Activated CD4-positive, alpha-beta memory T cell treated with anti-CD3 and anti-CD28 coated beads, Interleukin-2, amount 10 ng/mL, durations not matched to agents 7 days and 5 days (primary cell): ENCODE measurements around the gene CIAO2B. TPM values are rescaled to one million over a fixed set of nuclear protein-coding genes. Genes with fewer than 3 reads are reported as not detected.

ENCODE experiments used
- CTCF ChIA-PET: fragments of 350-600 bp; sonication (Branson Sonifier 250); formaldehyde crosslinking; loops from one replicate; lab custom pipeline; 2021; ENCODE audit warnings: antibody characterized with exemption, inconsistent platforms; lab: Charles Lee
- POLR2A ChIA-PET: fragments of 350-600 bp; sonication (Branson Sonifier 250); formaldehyde crosslinking; loops from one replicate; lab custom pipeline; 2021; ENCODE audit warnings: antibody characterized with exemption; lab: Charles Lee
- DNase-seq: peaks from one replicate; pipeline ENCODE4 v3.0.0-alpha.2; 2020
- H3K27ac Mint-ChIP-seq: one replicate; pipeline ENCODE4 v1.8.0; 2021; ENCODE audit warnings: mild to moderate bottlenecking, mixed read lengths
- H3K27me3 Mint-ChIP-seq: one replicate; pipeline ENCODE4 v1.8.0; 2021; ENCODE audit warnings: mixed read lengths
- H3K36me3 Mint-ChIP-seq: one replicate; pipeline ENCODE4 v1.8.0; 2021; ENCODE audit warnings: low read depth, mixed read lengths
- H3K4me1 Mint-ChIP-seq: one replicate; pipeline ENCODE4 v1.8.0; 2021; ENCODE audit warnings: mixed read lengths
- H3K4me3 Mint-ChIP-seq: one replicate; pipeline ENCODE4 v1.8.0; 2021; ENCODE audit warnings: mild to moderate bottlenecking, mixed read lengths
- H3K9me3 Mint-ChIP-seq: one replicate; pipeline ENCODE4 v1.8.0; 2021; ENCODE audit warnings: mixed read lengths
- total RNA-seq, 2 experiments: library from RNA; stranded (reverse); gene quantifications; one replicate each; pipeline ENCODE4 v1.2.3, GENCODE V29; 2021

The CIAO2B gene
- total RNA-seq, 2 experiments from 2014 or later = 116 to 121 TPM

- Mint-ChIP-seq H3K27ac (no peak overlapping the region), H3K4me1 (peaks cover 8% of the 10 kb centered on the region)
These were observed 29.2 kb downstream of the CIAO2B start for GRCh38 chr16:66904846-66905632.

DNA sequence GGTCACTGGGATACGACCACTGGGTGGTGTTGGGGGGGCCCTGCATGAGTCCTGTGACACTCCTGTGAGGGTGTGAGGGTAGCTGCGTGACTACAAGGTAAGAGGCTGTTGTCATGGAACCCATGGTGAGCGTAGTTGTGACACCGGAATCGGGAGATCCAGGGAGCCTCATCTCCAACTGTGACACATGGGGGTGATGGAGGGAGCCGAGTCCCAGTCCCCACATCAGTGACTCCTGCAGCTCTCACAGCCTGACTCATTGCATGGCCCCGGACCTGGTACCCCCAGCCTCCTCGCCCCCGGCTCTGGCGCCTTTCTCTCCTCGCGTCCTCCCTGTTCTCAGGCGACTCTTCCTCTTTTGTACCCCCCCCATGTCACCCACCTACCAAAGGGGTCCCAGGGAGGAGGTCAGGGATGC lies 29.8 kb downstream of the CIAO2B start:
- no peak overlapping the region for H3K27ac Mint-ChIP-seq
- ChIA-PET POLR2A (no interaction called here), CTCF (interaction anchor here (3.6 kb wide), 1 partner anchor 9 kb away, joined by 15 read pairs; no protein-coding TSS in a partner anchor)
- no peaks in the 10 kb centered on the region for H3K9me3 Mint-ChIP-seq
- H3K4me1 Mint-ChIP-seq = peaks cover 8% of the 10 kb centered on the region
- H3K4me3 Mint-ChIP-seq = no peak overlapping the region
- H3K36me3 Mint-ChIP-seq = no peaks in the 10 kb centered on the region
- no peak for DNase-seq
- H3K27me3 Mint-ChIP-seq = no peaks in the 10 kb centered on the region

More at GRCh38 chr16:66904846-66905632, 29.2 kb downstream of the CIAO2B start:
- POLR2A ChIA-PET = interaction anchor here (0.8 kb wide), 1 partner anchor 14 kb away, joined by 3 read pairs; no protein-coding TSS in a partner anchor
- CTCF ChIA-PET = interaction anchor here (1.1 to 3.6 kb wide), 2 partner anchors 10 to 32 kb away, joined by 3 to 15 read pairs; no protein-coding TSS in a partner anchor
- Mint-ChIP-seq H3K36me3 (no peaks in the 10 kb centered on the region), H3K4me3 (no peak overlapping the region), H3K9me3 (no peaks in the 10 kb centered on the region), H3K27me3 (no peaks in the 10 kb centered on the region)
- no peak for DNase-seq

GRCh38 chr16:66903544-66904427 lies 30.4 kb downstream of the CIAO2B start:
- Mint-ChIP-seq H3K36me3 (no peaks in the 10 kb centered on the region), H3K27me3 (no peaks in the 10 kb centered on the region), H3K4me3 (no peak overlapping the region), H3K9me3 (no peaks in the 10 kb centered on the region), H3K27ac (no peak overlapping the region), H3K4me1 (peaks cover 8% of the 10 kb centered on the region)
- DNase-seq = no peak
- CTCF ChIA-PET = interaction anchor here (3.6 kb wide), 1 partner anchor 9 kb away, joined by 15 read pairs; no protein-coding TSS in a partner anchor
- POLR2A ChIA-PET = no interaction called here

- POLR2A ChIA-PET = interaction anchor here (1.0 to 1.1 kb wide), 2 partner anchors 31 to 73 kb away, joined by 3 read pairs; no protein-coding TSS in a partner anchor
- DNase-seq = no peak
- Mint-ChIP-seq H3K4me1 (peaks cover 8% of the 10 kb centered on the region), H3K27me3 (no peaks in the 10 kb centered on the region), H3K9me3 (no peaks in the 10 kb centered on the region), H3K4me3 (no peak overlapping the region), H3K36me3 (no peaks in the 10 kb centered on the region), H3K27ac (no peak overlapping the region)
- CTCF ChIA-PET = interaction anchor here (1.2 to 3.6 kb wide), 2 partner anchors 8 to 11 kb away, joined by 4 to 15 read pairs; no protein-coding TSS in a partner anchor
These were observed 31.3 kb downstream of the CIAO2B start for GRCh38 chr16:66902648-66903543.

- no peak for DNase-seq
- H3K27me3 Mint-ChIP-seq = no peaks in the 10 kb centered on the region
- no peaks in the 10 kb centered on the region for H3K36me3 Mint-ChIP-seq
- ChIA-PET POLR2A (interaction anchor here (1.1 kb wide), 1 partner anchor 32 kb away, joined by 3 read pairs; no protein-coding TSS in a partner anchor), CTCF (interaction anchor here (0.6 kb wide), 1 partner anchor 8 kb away, joined by 3 read pairs; no protein-coding TSS in a partner anchor)
- no peak overlapping the region for H3K27ac Mint-ChIP-seq
- H3K9me3 Mint-ChIP-seq = no peaks in the 10 kb centered on the region
- H3K4me3 Mint-ChIP-seq = no peak overlapping the region
- H3K4me1 Mint-ChIP-seq = peaks cover 8% of the 10 kb centered on the region
These were observed 32.6 kb downstream of the CIAO2B start for GRCh38 chr16:66901626-66902025.

GRCh38 chr16:66900721-66901441 lies 33.3 kb downstream of the CIAO2B start:
- H3K9me3 Mint-ChIP-seq = no peaks in the 10 kb centered on the region
- ChIA-PET POLR2A (no interaction called here), CTCF (interaction anchor here (0.6 kb wide), 1 partner anchor 9 kb away, joined by 3 read pairs; no protein-coding TSS in a partner anchor)
- H3K36me3 Mint-ChIP-seq = no peaks in the 10 kb centered on the region
- H3K27ac Mint-ChIP-seq = no peak overlapping the region
- H3K27me3 Mint-ChIP-seq = no peaks in the 10 kb centered on the region
- no peak for DNase-seq
- peaks cover 3% of the 10 kb centered on the region for H3K4me1 Mint-ChIP-seq
- no peak overlapping the region for H3K4me3 Mint-ChIP-seq

DNA sequence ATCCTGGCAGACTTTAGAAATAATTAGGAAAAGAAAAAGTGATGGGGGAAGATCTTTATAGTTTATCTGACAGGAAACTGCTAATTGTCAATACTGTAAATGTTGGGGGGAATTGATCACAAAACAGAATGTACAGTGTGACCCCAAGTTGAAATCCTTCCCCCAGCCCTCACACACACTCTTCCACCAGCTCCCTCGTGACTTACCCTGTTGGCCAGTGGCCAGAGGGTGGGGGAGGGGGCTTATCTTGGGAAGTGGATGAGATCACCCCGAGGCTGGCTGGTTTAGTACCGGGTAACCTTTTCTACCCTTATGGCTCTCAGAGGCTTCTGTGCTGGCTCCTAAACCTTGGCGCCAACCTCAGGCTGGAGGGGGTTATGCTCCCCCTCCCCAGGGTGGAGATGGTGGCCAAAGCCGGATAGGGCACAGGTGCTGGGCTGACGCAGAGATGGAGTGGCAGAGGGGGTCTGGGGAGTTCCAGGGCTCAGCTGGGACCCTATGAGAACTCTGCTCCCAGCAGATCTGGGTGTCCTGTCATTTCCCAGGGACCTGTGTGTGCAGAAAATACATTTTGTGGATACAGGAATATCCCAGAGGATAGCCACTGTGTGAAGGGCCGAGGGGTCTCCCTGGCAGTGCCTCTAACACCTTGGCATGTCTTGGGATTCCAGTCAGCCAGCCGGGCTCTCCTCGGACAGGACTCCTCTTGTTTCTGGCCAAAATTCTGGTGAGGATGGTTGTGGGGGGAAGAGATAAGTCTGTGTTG lies 34.1 kb downstream of the CIAO2B start:
- no peak overlapping the region for H3K4me3 Mint-ChIP-seq
- H3K27ac Mint-ChIP-seq = no peak overlapping the region
- peaks cover 4% of the 10 kb centered on the region for H3K4me1 Mint-ChIP-seq
- POLR2A ChIA-PET = no interaction called here
- no peaks in the 10 kb centered on the region for H3K36me3 Mint-ChIP-seq
- CTCF ChIA-PET = interaction anchor here (0.6 kb wide), 1 partner anchor 70 kb away, joined by 3 read pairs; the partner anchor contains the start of gene NAE1
- no peak for DNase-seq
- no peaks in the 10 kb centered on the region for H3K27me3 Mint-ChIP-seq
- H3K9me3 Mint-ChIP-seq = no peaks in the 10 kb centered on the region

DNA sequence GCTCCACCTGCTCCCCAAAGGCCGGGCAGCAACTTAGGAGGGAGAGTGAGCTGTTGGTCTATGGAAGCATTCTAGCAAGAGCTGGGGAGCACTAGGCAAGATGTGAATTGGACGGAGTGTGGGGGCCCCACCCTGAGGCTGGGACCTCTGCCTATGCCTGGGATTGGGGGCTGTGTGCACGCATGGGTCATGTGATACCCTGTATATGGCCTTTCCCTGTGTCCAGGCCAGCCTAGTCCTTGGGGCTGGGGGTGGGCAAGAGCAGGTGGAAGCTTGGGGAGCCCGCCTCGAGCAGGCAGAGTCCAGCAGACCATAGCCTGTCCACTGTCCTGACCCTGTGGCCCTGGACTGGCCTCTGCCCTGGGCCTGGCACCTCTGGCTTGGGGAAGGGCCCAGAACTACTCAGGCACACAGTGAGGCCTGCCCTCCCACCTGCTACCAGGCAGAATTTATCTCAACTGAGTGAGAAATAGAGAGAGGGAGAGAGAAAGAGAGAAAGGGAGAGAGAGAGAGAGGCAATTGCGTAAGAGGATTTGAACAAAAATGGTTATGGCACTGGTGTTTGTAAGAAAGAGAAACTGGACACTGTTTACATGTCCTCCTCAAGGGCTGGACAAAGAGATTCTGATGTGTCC lies 34.8 kb downstream of the CIAO2B start:
- Mint-ChIP-seq H3K27ac (no peak overlapping the region), H3K36me3 (no peaks in the 10 kb centered on the region), H3K27me3 (no peaks in the 10 kb centered on the region), H3K9me3 (no peaks in the 10 kb centered on the region), H3K4me3 (no peak overlapping the region), H3K4me1 (peaks cover 10% of the 10 kb centered on the region)
- POLR2A ChIA-PET = no interaction called here
- CTCF ChIA-PET = interaction anchor here (0.6 kb wide), 1 partner anchor 69 kb away, joined by 3 read pairs; the partner anchor contains the start of gene NAE1
- DNase-seq = no peak

GRCh38 chr16:66898933-66899309 lies 35.3 kb downstream of the CIAO2B start:
- DNase-seq = no peak
- POLR2A ChIA-PET = no interaction called here
- Mint-ChIP-seq H3K4me3 (no peak overlapping the region), H3K9me3 (no peaks in the 10 kb centered on the region), H3K27ac (no peak overlapping the region), H3K4me1 (peaks cover 15% of the 10 kb centered on the region), H3K36me3 (no peaks in the 10 kb centered on the region), H3K27me3 (no peaks in the 10 kb centered on the region)
- CTCF ChIA-PET = no interaction called here

- POLR2A ChIA-PET = interaction anchor here (1.0 kb wide), 1 partner anchor 14 kb away, joined by 3 read pairs; no protein-coding TSS in a partner anchor
- DNase-seq = no peak
- CTCF ChIA-PET = interaction anchor here (0.7 to 6.3 kb wide), 2 partner anchors 29 kb away, joined by 3 to 57 read pairs; partner anchors contain the start of gene RRAD
These were observed 36.0 kb downstream of the CIAO2B start for GRCh38 chr16:66898207-66898606.

More at GRCh38 chr16:66898207-66898606, 36.0 kb downstream of the CIAO2B start:
- Mint-ChIP-seq H3K4me3 (no peak overlapping the region), H3K4me1 (peaks cover 16% of the 10 kb centered on the region), H3K27me3 (no peaks in the 10 kb centered on the region), H3K9me3 (no peaks in the 10 kb centered on the region), H3K27ac (no peak overlapping the region), H3K36me3 (no peaks in the 10 kb centered on the region)
